T-helper 17 cell (primary cell): ENCODE measurements around the gene SEMA6C. TPM values are rescaled to one million over a fixed set of nuclear protein-coding genes. Genes with fewer than 3 reads are reported as not detected.

Experiments
- total RNA-seq, 4 donors: library from RNA in 2 of 4; stranded (reverse) in 2 of 4; gene quantifications; one replicate each; pipeline ENCODE4 v1.2.3 and lab custom pipeline; 2022 to 2026

The SEMA6C gene
- total RNA-seq, 2 donors from 2014 or later = 9.5 to 11.3 TPM

Other genes starting within 250 kb of the SEMA6C start
- 10 to 100 TPM; 44.0 to 51.0 TPM for gene SETDB1, start 220.3 kb downstream of the SEMA6C start, total RNA-seq
- 100 to 1,000 TPM; 108 to 142 TPM for gene CERS2, start 171.8 kb downstream of the SEMA6C start, total RNA-seq
- gene ANXA9, start 164.3 kb downstream of the SEMA6C start, total RNA-seq = under 1 TPM in 1 of 2 donors, not detected in 1; 0.15 TPM
- gene MINDY1, start 139.7 kb downstream of the SEMA6C start, total RNA-seq = 10 to 100 TPM; 19.0 to 31.6 TPM
- gene PRUNE1, start 138.2 kb downstream of the SEMA6C start, total RNA-seq = 10 to 100 TPM; 15.8 to 30.0 TPM
- under 1 TPM; 0.42 to 0.57 TPM for gene BNIPL, start 110.0 kb downstream of the SEMA6C start, total RNA-seq
- under 1 TPM; 0.47 to 0.52 TPM for gene C1orf56, start 98.9 kb downstream of the SEMA6C start, total RNA-seq
- 100 to 1,000 TPM; 375 to 433 TPM for gene CDC42SE1, start 87.0 kb downstream of the SEMA6C start, total RNA-seq
- gene MLLT11, start 86.2 kb downstream of the SEMA6C start, total RNA-seq = 1 to 10 TPM; 4.0 to 5.0 TPM
- gene GABPB2, start 75.9 kb downstream of the SEMA6C start, total RNA-seq = 10 to 100 TPM in 1 of 2 donors, 1 to 10 TPM in 1; 9.9 to 25.5 TPM
- 1 to 10 TPM; 3.6 to 5.4 TPM for gene TNFAIP8L2, start 10.0 kb upstream of the SEMA6C start, total RNA-seq
- under 1 TPM; 0.39 to 0.70 TPM for gene LYSMD1, start 19.3 kb upstream of the SEMA6C start, total RNA-seq
- 10 to 100 TPM; 33.7 to 37.8 TPM for gene SCNM1, start 19.5 kb upstream of the SEMA6C start, total RNA-seq
- 1 to 10 TPM; 1.0 to 3.0 TPM for gene TMOD4, start 29.4 kb upstream of the SEMA6C start, total RNA-seq
- gene VPS72, start 43.6 kb upstream of the SEMA6C start, total RNA-seq = 10 to 100 TPM; 27.4 to 33.2 TPM
- 10 to 100 TPM; 41.6 to 43.3 TPM for gene PIP5K1A, start 51.9 kb upstream of the SEMA6C start, total RNA-seq
- 10 to 100 TPM; 78.4 to 86.0 TPM for gene PSMD4, start 108.1 kb upstream of the SEMA6C start, total RNA-seq
- gene ZNF687, start 135.7 kb upstream of the SEMA6C start, total RNA-seq = 10 to 100 TPM; 25.9 to 33.8 TPM
- 10 to 100 TPM; 73.5 to 81.4 TPM for gene PI4KB, start 180.8 kb upstream of the SEMA6C start, total RNA-seq
- 100 to 1,000 TPM in 1 of 2 donors, 10 to 100 TPM in 1; 81.5 to 105 TPM for gene RFX5, start 200.6 kb upstream of the SEMA6C start, total RNA-seq
- gene SELENBP1, start 226.1 kb upstream of the SEMA6C start, total RNA-seq = not detected